Activated CD8-positive, alpha-beta memory T cell treated with anti-CD3 and anti-CD28 coated beads for 24 hours (primary cell): ENCODE results near the gene FZR1.
"Not testable (repeated sequence)": the region's sequence is repeated elsewhere in the genome, so short reads cannot be mapped to it uniquely, and the experiment has no call there.

Experiments used
- DNase-seq: peaks from one replicate; pipeline ENCODE4 v3.0.0-alpha.2; 2020

Gene FZR1

GRCh38 chr19:3549816-3550215 is 43.7 kb downstream of the FZR1 start:
- DNase-seq = no peak

- DNase-seq = no peak
These were observed 45.1 kb downstream of the FZR1 start for GRCh38 chr19:3550947-3551791.

GRCh38 chr19:3551792-3552095 is 45.6 kb downstream of the FZR1 start:
- DNase-seq = no peak

- no peak for DNase-seq
These were observed 48.4 kb downstream of the FZR1 start for GRCh38 chr19:3554254-3555083.

GRCh38 chr19:3555653-3556422 is 49.7 kb downstream of the FZR1 start:
- DNase-seq = no peak

GRCh38 chr19:3556423-3556977 is 50.4 kb downstream of the FZR1 start:
- DNase-seq = no peak

GRCh38 chr19:3556978-3557460 is 50.9 kb downstream of the FZR1 start:
- DNase-seq = peak; percentile 86

- DNase-seq = peak; percentile 97
These were observed 51.5 kb downstream of the FZR1 start, which contains the start of gene MFSD12 for GRCh38 chr19:3557461-3558248. MFSD12 (minus strand) TSS chr19:3557586; CDS start chr19:3557403, 183 bp downstream.

- DNase-seq = no peak
These were observed 57.8 kb downstream of the FZR1 start for GRCh38 chr19:3563709-3564524.

GRCh38 chr19:3565139-3565538 is 59.0 kb downstream of the FZR1 start:
- DNase-seq = no peak

- not testable (repeated sequence) for DNase-seq
These were observed 63.9 kb downstream of the FZR1 start for GRCh38 chr19:3570042-3570441.

GRCh38 chr19:3570606-3571011 is 64.5 kb downstream of the FZR1 start:
- DNase-seq = no peak

GRCh38 chr19:3572132-3572854 is 66.2 kb downstream of the FZR1 start:
- peak; percentile 99 for DNase-seq

GRCh38 chr19:3572855-3573161 is 66.7 kb downstream of the FZR1 start, which contains the start of gene HMG20B:
HMG20B (plus strand) TSS chr19:3572944; CDS start chr19:3573310, 366 bp downstream.
- DNase-seq = no peak

- no peak for DNase-seq
These were observed 67.2 kb downstream of the FZR1 start for GRCh38 chr19:3573162-3573857.

- peak; percentile 89 for DNase-seq
These were observed 67.9 kb downstream of the FZR1 start for GRCh38 chr19:3573858-3574637.

- no peak for DNase-seq
These were observed 69.2 kb downstream of the FZR1 start for GRCh38 chr19:3575260-3575741.

- DNase-seq = no peak
These were observed 70.0 kb downstream of the FZR1 start for GRCh38 chr19:3575949-3576673.
